Vagina (tissue), 2 donors: ENCODE results near the gene EGFR. TPM values are rescaled to one million over a fixed set of nuclear protein-coding genes. Genes with fewer than 3 reads are reported as not detected.
A peak's percentile ranks its signal among the peaks of the same experiment; 100 is the strongest.

Experiments
- DNase-seq, 2 donors: peaks; one replicate each; pipeline ENCODE4 v3.0.0-alpha.2; 2017; ENCODE audit errors: extremely low spot score in 2 of 2
- H3K27ac ChIP-seq: fragments of 200-600 bp; sonication (generic); one replicate; pipeline ENCODE4 v1.5.1; 2019
- H3K27me3 ChIP-seq: fragments of 200-600 bp; sonication (generic); one replicate; pipeline ENCODE4 v1.5.1; 2019
- H3K36me3 ChIP-seq, 2 donors: fragments of 200-600 bp; sonication (generic); one replicate each; pipeline ENCODE4 v1.5.1; 2017 to 2019
- H3K4me1 ChIP-seq: fragments of 200-600 bp; sonication (generic); one replicate; pipeline ENCODE4 v1.5.1; 2019
- H3K4me3 ChIP-seq, 2 donors: fragments of 200-600 bp; sonication (generic); 1 replicate in 1 of 2; 2 replicates in 1 of 2; pipeline ENCODE4 v1.5.1; 2016 to 2019
- H3K9me3 ChIP-seq: fragments of 200-600 bp; sonication (generic); one replicate; pipeline ENCODE4 v1.5.1; 2019
- POLR2A ChIP-seq, 2 donors: fragments of 450-650 bp; IDR thresholded peaks; one replicate each; pipeline ENCODE4 v1.6.1; 2017; ENCODE audit warnings: antibody characterized with exemption in 2 of 2, mild to moderate bottlenecking in 2 of 2, moderate library complexity in 2 of 2
- POLR2AphosphoS5 ChIP-seq, 2 donors: sonication (generic); formaldehyde crosslinking; IDR thresholded peaks; one replicate each; pipeline ENCODE4 v1.9.0; 2017; ENCODE audit warnings: antibody characterized with exemption in 2 of 2, mild to moderate bottlenecking in 2 of 2, low read depth in 1 of 2; ENCODE audit not compliant: insufficient read depth in 1 of 2
- intact Hi-C: fragments of 100-400 bp; cut with DNase I; formaldehyde crosslinking; loops from one replicate; pipeline ENCODE4 v1.15.1; 2023
- total RNA-seq: library from RNA; depleted of rRNA; stranded (reverse); fragments of >200 nt; gene quantifications from one replicate; pipeline ENCODE4 v1.2.3, GENCODE V29; 2016
- TF ChIP-seq, protein P1 (sequence below), 3 experiments: fragments of 450-650 bp in 2 of 3; fragments of 200-600 bp in 1 of 3; sonication (generic) in 1 of 3; IDR thresholded peaks; one replicate each; pipeline ENCODE4 v1.5.1; 2017 to 2019; ENCODE audit warnings: antibody characterized with exemption in 3 of 3, mild to moderate bottlenecking in 2 of 3, moderate library complexity in 2 of 3

EGFR gene
- total RNA-seq, 1 donor from 2014 or later, result 130 TPM

GRCh38 chr7:55099066-55099820 lies 80.4 kb downstream of the EGFR start:
- no peaks in the 10 kb centered on the region for H3K36me3 ChIP-seq
- intact Hi-C loops, result no loop called here
- no peaks in the 10 kb centered on the region for H3K9me3 ChIP-seq
- TF ChIP-seq POLR2AphosphoS5 (IDR thresholded peaks at IDR 0.05; ENCODE audit: insufficient read depth in 1 of 2, low read depth in 1 of 2), result peak in 1 of 2 donors; percentile 73
- TF ChIP-seq, protein P1, sequence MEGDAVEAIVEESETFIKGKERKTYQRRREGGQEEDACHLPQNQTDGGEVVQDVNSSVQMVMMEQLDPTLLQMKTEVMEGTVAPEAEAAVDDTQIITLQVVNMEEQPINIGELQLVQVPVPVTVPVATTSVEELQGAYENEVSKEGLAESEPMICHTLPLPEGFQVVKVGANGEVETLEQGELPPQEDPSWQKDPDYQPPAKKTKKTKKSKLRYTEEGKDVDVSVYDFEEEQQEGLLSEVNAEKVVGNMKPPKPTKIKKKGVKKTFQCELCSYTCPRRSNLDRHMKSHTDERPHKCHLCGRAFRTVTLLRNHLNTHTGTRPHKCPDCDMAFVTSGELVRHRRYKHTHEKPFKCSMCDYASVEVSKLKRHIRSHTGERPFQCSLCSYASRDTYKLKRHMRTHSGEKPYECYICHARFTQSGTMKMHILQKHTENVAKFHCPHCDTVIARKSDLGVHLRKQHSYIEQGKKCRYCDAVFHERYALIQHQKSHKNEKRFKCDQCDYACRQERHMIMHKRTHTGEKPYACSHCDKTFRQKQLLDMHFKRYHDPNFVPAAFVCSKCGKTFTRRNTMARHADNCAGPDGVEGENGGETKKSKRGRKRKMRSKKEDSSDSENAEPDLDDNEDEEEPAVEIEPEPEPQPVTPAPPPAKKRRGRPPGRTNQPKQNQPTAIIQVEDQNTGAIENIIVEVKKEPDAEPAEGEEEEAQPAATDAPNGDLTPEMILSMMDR (IDR thresholded peaks at IDR 0.05), result no peak
- H3K4me1 ChIP-seq, result peaks cover 65% of the 10 kb centered on the region
- H3K27me3 ChIP-seq, result no peaks in the 10 kb centered on the region
- H3K27ac ChIP-seq, result peak overlapping the region; percentile 74
- H3K4me3 ChIP-seq, result no peak overlapping the region
- DNase-seq, result peak in 1 of 2 donors; percentile 89

GRCh38 chr7:55099821-55100543 lies 81.2 kb downstream of the EGFR start:
- Histone ChIP-seq H3K4me3 (no peak overlapping the region), H3K27me3 (no peaks in the 10 kb centered on the region), H3K9me3 (no peaks in the 10 kb centered on the region), H3K27ac (peak overlapping the region; percentile 74), H3K36me3 (no peaks in the 10 kb centered on the region), H3K4me1 (peaks cover 65% of the 10 kb centered on the region)
- intact Hi-C loops, result no loop called here
- DNase-seq, result peak in 1 of 2 donors; percentile 88
- no peak for TF ChIP-seq POLR2AphosphoS5 (IDR thresholded peaks at IDR 0.05; ENCODE audit: insufficient read depth in 1 of 2, low read depth in 1 of 2)
- TF ChIP-seq POLR2A (IDR thresholded peaks at IDR 0.05), result no peak
- TF ChIP-seq, protein P1 (IDR thresholded peaks at IDR 0.05), result no peak

DNA sequence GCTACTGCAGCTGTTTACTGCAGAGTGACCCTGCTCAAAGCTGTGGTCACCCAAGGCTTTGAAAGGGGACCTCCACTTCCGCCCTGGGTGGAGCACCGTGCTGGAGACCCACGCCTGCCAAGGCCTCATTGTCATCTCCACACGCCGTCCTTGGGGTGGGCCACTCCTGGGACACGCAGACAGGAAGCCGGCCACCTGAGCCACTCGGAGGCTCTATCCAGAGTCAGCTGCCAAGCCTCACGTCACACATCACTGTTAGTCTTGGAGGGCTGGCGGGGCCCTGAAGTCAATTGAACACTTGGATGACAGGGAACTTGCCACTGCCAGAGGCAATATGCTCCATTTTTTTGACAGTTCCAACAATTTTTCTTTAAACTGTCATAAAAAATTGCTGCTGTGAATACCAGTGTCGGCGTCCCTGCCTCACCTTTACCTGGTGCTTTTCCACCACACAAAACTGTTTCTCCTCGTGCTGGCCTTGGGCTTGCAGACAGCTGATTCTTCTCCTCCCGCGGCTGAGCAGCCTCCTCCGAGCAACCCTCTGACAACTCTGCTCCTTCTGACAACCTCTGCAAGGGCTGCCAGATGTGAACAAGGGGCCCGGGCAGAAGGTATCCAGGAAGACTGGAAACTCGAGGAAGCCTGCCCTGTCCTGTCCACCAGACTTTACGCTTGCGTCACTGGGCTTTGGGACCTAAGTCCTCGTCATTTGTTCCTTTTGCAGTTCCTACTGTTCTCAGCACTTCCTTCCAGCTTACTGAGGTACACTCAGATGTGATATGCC lies 81.9 kb downstream of the EGFR start:
- no peaks in the 10 kb centered on the region for H3K9me3 ChIP-seq
- H3K27ac ChIP-seq, result peak overlapping the region; percentile 74
- DNase-seq, result peak in 1 of 2 donors; percentile 90
- peaks cover 65% of the 10 kb centered on the region for H3K4me1 ChIP-seq
- H3K27me3 ChIP-seq, result no peaks in the 10 kb centered on the region
- no peak overlapping the region for H3K4me3 ChIP-seq
- TF ChIP-seq POLR2A (IDR thresholded peaks at IDR 0.05) (no peak), POLR2AphosphoS5 (IDR thresholded peaks at IDR 0.05; ENCODE audit: insufficient read depth in 1 of 2, low read depth in 1 of 2) (peak in 1 of 2 donors; percentile 20)
- no peaks in the 10 kb centered on the region for H3K36me3 ChIP-seq
- intact Hi-C loops, result no loop called here

DNA sequence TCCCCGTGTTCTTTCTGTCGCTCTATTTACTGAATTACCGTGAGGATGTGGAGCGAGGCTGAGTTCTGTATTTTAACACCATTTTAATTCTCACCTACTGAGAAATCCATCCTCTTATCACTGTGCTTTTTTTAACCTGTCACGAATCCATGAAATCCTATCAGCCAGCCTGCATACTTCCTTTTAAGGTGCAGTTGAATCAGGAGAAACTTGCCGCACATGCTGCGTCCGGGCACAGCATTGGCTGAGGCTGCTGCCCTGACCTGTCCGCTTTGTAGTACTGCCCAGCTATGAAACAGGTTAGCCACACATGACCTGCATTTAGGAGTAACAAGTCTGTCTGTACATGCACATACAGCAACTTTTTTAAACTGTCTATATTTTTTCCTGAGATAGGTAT lies 82.5 kb downstream of the EGFR start:
- H3K4me3 ChIP-seq, result no peak overlapping the region

More for the DNA sequence above, 82.5 kb downstream of the EGFR start:
- H3K27ac ChIP-seq, result peak overlapping the region; percentile 74
- peak in 1 of 2 donors; percentile 79 for DNase-seq
- H3K27me3 ChIP-seq, result no peaks in the 10 kb centered on the region
- intact Hi-C loops, result no loop called here
- no peak for TF ChIP-seq POLR2A (IDR thresholded peaks at IDR 0.05)
- TF ChIP-seq POLR2AphosphoS5 (IDR thresholded peaks at IDR 0.05; ENCODE audit: insufficient read depth in 1 of 2, low read depth in 1 of 2), result peak in 1 of 2 donors; percentile 2
- TF ChIP-seq, protein P1 (IDR thresholded peaks at IDR 0.05), result no peak
- H3K9me3 ChIP-seq, result no peaks in the 10 kb centered on the region
- no peaks in the 10 kb centered on the region for H3K36me3 ChIP-seq
- H3K4me1 ChIP-seq, result peaks cover 65% of the 10 kb centered on the region
